K562 (cell line): ENCODE results near the gene FASTK. TPM values are rescaled to one million over a fixed set of nuclear protein-coding genes. Genes with fewer than 3 reads are reported as not detected.

Experiments used
- ASH1L ChIP-seq: fragments of 450-650 bp; IDR thresholded peaks from 2 replicates; pipeline ENCODE4 v1.6.1; 2018; ENCODE audit warnings: borderline replicate concordance, mild to moderate bottlenecking, low read depth; ENCODE audit not compliant: partially characterized antibody
- CREBBP ChIP-seq: IDR thresholded peaks from one replicate; pipeline ENCODE4 v1.6.1; 2012; ENCODE audit warnings: low read depth, mild to moderate bottlenecking, control low read depth, inconsistent platforms, low read length
- CTBP1 ChIP-seq: fragments of 450-650 bp; IDR thresholded peaks from 2 replicates; pipeline ENCODE4 v1.6.1; 2016; ENCODE audit warnings: borderline replicate concordance
- ELF1 ChIP-seq: fragments of 200-800 bp; sonication (Bioruptor generic); IDR thresholded peaks from 2 replicates; pipeline ENCODE4 v1.6.1; 2016; ENCODE audit warnings: missing genetic modification characterization, missing compliant biosample characterization
- ELF4 ChIP-seq: fragments of 450-650 bp; formaldehyde crosslinking; IDR thresholded peaks from 2 replicates; pipeline ENCODE4 v1.4.0; 2022; ENCODE audit warnings: missing genetic modification characterization
- GTF2A2 ChIP-seq: IDR thresholded peaks from 2 replicates; pipeline ENCODE4 v1.6.1; 2016; ENCODE audit warnings: mild to moderate bottlenecking, missing genetic modification characterization, missing compliant biosample characterization
- GTF3C2 ChIP-seq: IDR thresholded peaks from 3 replicates; pipeline ENCODE4 v1.6.1; 2011; ENCODE audit warnings: borderline replicate concordance, mild to moderate bottlenecking, moderate library complexity; ENCODE audit not compliant: insufficient read length; ENCODE audit errors: extremely low read depth
- HMG20B ChIP-seq: fragments of 250-450 bp; sonication (Bioruptor Pico); IDR thresholded peaks from 2 replicates; pipeline ENCODE4 v1.5.0; 2021; ENCODE audit warnings: mild to moderate bottlenecking
- LEF1 ChIP-seq: fragments of 450-650 bp; IDR thresholded peaks from 2 replicates; pipeline ENCODE4 v1.6.1; 2016; ENCODE audit warnings: mild to moderate bottlenecking
- MEF2D ChIP-seq: conservative IDR thresholded peaks from 2 replicates; pipeline ENCODE4 v1.6.1; 2016; ENCODE audit warnings: low read depth, missing genetic modification characterization, missing compliant biosample characterization
- POLR2B ChIP-seq: fragments of 450-650 bp; IDR thresholded peaks from 2 replicates; pipeline ENCODE4 v1.6.1; 2018; ENCODE audit warnings: low read depth; ENCODE audit not compliant: partially characterized antibody
- PREB ChIP-seq: sonication (generic); formaldehyde crosslinking; IDR thresholded peaks from 2 replicates; pipeline ENCODE4 v1.8.1; 2023; ENCODE audit warnings: mild to moderate bottlenecking, missing genetic modification reagents
- RAD21 ChIP-seq, 2 experiments: fragments of 250-450 bp in 1 of 2; fragments of 450-650 bp in 1 of 2; sonication (Bioruptor Pico) in 1 of 2; formaldehyde crosslinking in 1 of 2; IDR thresholded peaks in 1 of 2; conservative IDR thresholded peaks in 1 of 2; 2 replicates each; pipeline versions ENCODE4 v1.4.0 to v1.8.0; 2020 to 2022; ENCODE audit warnings: mild to moderate bottlenecking in 2 of 2, moderate library complexity in 1 of 2
- RBM15 ChIP-seq: fragments of 200-400 bp; formaldehyde crosslinking; IDR thresholded peaks from 2 replicates; pipeline ENCODE4 v1.6.1; 2018; ENCODE audit warnings: mild to moderate bottlenecking, low read length, moderate library complexity; ENCODE audit not compliant: insufficient read depth
- RBM39 ChIP-seq: fragments of 200-400 bp; formaldehyde crosslinking; optimal IDR thresholded peaks from 2 replicates; pipeline ENCODE3; 2018; ENCODE audit warnings: low read depth, low read length
- RHOXF2B ChIP-seq: fragments of 250-450 bp; sonication (Bioruptor Pico); conservative IDR thresholded peaks from 2 replicates; pipeline ENCODE4 v1.5.1; 2021
- SAFB2 ChIP-seq: fragments of 200-400 bp; formaldehyde crosslinking; IDR thresholded peaks from 2 replicates; pipeline ENCODE4 v1.6.1; 2018; ENCODE audit warnings: borderline replicate concordance, low read length, low read depth, moderate library complexity; ENCODE audit not compliant: severe bottlenecking
- SMARCA4 ChIP-seq: fragments of 450-650 bp; IDR thresholded peaks from 2 replicates; pipeline ENCODE4 v1.6.1; 2016
- SMARCE1 ChIP-seq: fragments of 450-650 bp; IDR thresholded peaks from 2 replicates; pipeline ENCODE4 v1.7.1; 2016; ENCODE audit warnings: mild to moderate bottlenecking
- TEAD1 ChIP-seq, 2 experiments: fragments of 450-650 bp in 1 of 2; sonication (generic) in 1 of 2; formaldehyde crosslinking; IDR thresholded peaks; 2 replicates each; pipeline versions ENCODE4 v1.4.0 to v1.8.0; 2020 to 2022; ENCODE audit warnings: mild to moderate bottlenecking in 2 of 2, missing genetic modification reagents in 1 of 2
- TOE1 ChIP-seq, 2 experiments: fragments of 450-650 bp in 1 of 2; sonication (generic) in 1 of 2; formaldehyde crosslinking in 1 of 2; IDR thresholded peaks; 2 replicates each; pipeline versions ENCODE4 v1.7.1 to v1.8.0; 2016 to 2022; ENCODE audit warnings: borderline replicate concordance in 2 of 2, mild to moderate bottlenecking in 2 of 2, antibody characterized with exemption in 1 of 2, inconsistent platforms in 1 of 2, low read depth in 1 of 2, missing genetic modification reagents in 1 of 2, moderate library complexity in 1 of 2
- ZBTB1 ChIP-seq: sonication (generic); formaldehyde crosslinking; IDR thresholded peaks from 2 replicates; pipeline ENCODE4 v1.8.1; 2023; ENCODE audit warnings: missing genetic modification reagents, low read depth, mild to moderate bottlenecking, borderline replicate concordance
- ZC3H4 ChIP-seq: sonication (generic); formaldehyde crosslinking; IDR thresholded peaks from 2 replicates; pipeline ENCODE4 v1.9.0; 2021; ENCODE audit warnings: missing genetic modification reagents, borderline replicate concordance
- polyA plus RNA-seq, 8 experiments: library from polyadenylated mRNA; depleted of rRNA in 4 of 8; stranded (reverse) in 5 of 8; unstranded in 3 of 8; fragments of >200 nt; fragmentation: Nextera tagmentation in 2 of 8; fragmentation: Illumina TruSeq in 1 of 8; extraction: Ambion mirVana in 2 of 8; extraction: Trizol in 1 of 8; gene quantifications; 2 replicates each; pipeline versions ENCODE4 v1.2.1 to v1.2.3, GENCODE V29; 2011 to 2014; ENCODE audit warnings: inconsistent platforms in 1 of 8, missing spikeins in 1 of 8
- total RNA-seq, 7 experiments: library from RNA; depleted of rRNA in 6 of 7; stranded (reverse); fragments of >200 nt in 6 of 7; fragmentation: Illumina TruSeq in 2 of 7; extraction: Trizol in 2 of 7; gene quantifications; 2 replicates each; pipeline versions ENCODE4 v1.2.1 to v1.2.3, GENCODE V29; 2011 to 2021; ENCODE audit warnings: low replicate concordance in 1 of 7

FASTK gene
- total and polyA plus RNA-seq, 9 of the 15 experiments (the other 6 are each of a cell fraction or from before 2014, with no cell fraction given), result 0.51 to 150 (median 48.2) TPM

- TF ChIP-seq LEF1 (no peak), TEAD1 (CRISPR knock-in tag; IDR thresholded peaks at IDR 0.05) (0 out of 4 replicates have a peak, but pooled peaks of 1 of the 2 experiments have one; percentile 33), SMARCA4 (0 out of 2 replicates have a peak, but pooled peaks have one; percentile 15), ELF4 (CRISPR knock-in tag) (no peak), TOE1 (IDR thresholded peaks at IDR 0.05; ENCODE audit: borderline replicate concordance) (0 out of 2 replicates have a peak, but pooled peaks have one; percentile 23), TOE1 (CRISPR knock-in tag; IDR thresholded peaks at IDR 0.05; ENCODE audit: borderline replicate concordance, low read depth) (no peak), HMG20B (no peak), SAFB2 (no peak), SMARCE1 (0 out of 2 replicates have a peak, but pooled peaks have one; percentile 42), CREBBP (no peak), PREB (CRISPR knock-in tag) (0 out of 2 replicates have a peak, but pooled peaks have one; percentile 75), CTBP1 (no peak), ZC3H4 (CRISPR knock-in tag) (0 out of 2 replicates have a peak, but pooled peaks have one; percentile 53), POLR2B (no peak), ELF1 (tag) (no peak), GTF3C2 (no peak), RHOXF2B (CRISPR knock-in tag) (no peak), ASH1L (no peak), RAD21 (CRISPR knock-in tag; conservative IDR thresholded peaks at IDR 0.05 in 1 of 2, IDR thresholded peaks at IDR 0.05 in 1 of 2) (no peak), RBM15 (no peak), ZBTB1 (peak; percentile 74; the same call in 1 of the 2 replicates), RBM39 (peak; percentile 33), GTF2A2 (tag) (no peak), MEF2D (no peak)
Measured at GRCh38 chr7:151088019-151088855, 7.6 kb upstream of the FASTK start (continued).
